Activated CD8-positive, alpha-beta T cell treated with anti-CD3 and anti-CD28 coated beads for 36 hours (primary cell): Measurements from ENCODE around the gene IGF2BP3. TPM values are rescaled to one million over a fixed set of nuclear protein-coding genes. Genes with fewer than 3 reads are reported as not detected.

Source experiments
- ATAC-seq: fragments of 200-7000 bp; cut with Tn5 transposase; one replicate; pipeline ENCODE4 v1.10.0; 2021; ENCODE audit warnings: mild to moderate bottlenecking, moderate library complexity
- CTCF ChIA-PET: fragments of 350-600 bp; sonication (Branson Sonifier 250); formaldehyde crosslinking; loops from one replicate; lab custom pipeline; 2021; ENCODE audit warnings: antibody characterized with exemption; lab: Charles Lee
- POLR2A ChIA-PET: fragments of 350-600 bp; sonication (Branson Sonifier 250); formaldehyde crosslinking; loops from one replicate; lab custom pipeline; 2021; ENCODE audit warnings: antibody characterized with exemption; lab: Charles Lee
- DNase-seq: peaks from one replicate; pipeline ENCODE4 v3.0.0-alpha.2; 2020
- H3K27ac Mint-ChIP-seq: one replicate; pipeline ENCODE4 v1.8.0; 2021; ENCODE audit warnings: mild to moderate bottlenecking, mixed read lengths
- H3K27me3 Mint-ChIP-seq: one replicate; pipeline ENCODE4 v1.8.0; 2021; ENCODE audit warnings: mixed read lengths
- H3K36me3 Mint-ChIP-seq: one replicate; pipeline ENCODE4 v1.8.0; 2021; ENCODE audit warnings: low read depth, mixed read lengths
- H3K4me1 Mint-ChIP-seq: one replicate; pipeline ENCODE4 v1.8.0; 2021; ENCODE audit warnings: low read depth, mixed read lengths
- H3K4me3 Mint-ChIP-seq: one replicate; pipeline ENCODE4 v1.8.0; 2021; ENCODE audit warnings: mild to moderate bottlenecking, moderate library complexity, mixed read lengths
- H3K9me3 Mint-ChIP-seq: one replicate; pipeline ENCODE4 v1.8.0; 2021; ENCODE audit warnings: mixed read lengths
- CTCF ChIP-seq: fragments of 200-600 bp; IDR thresholded peaks from one replicate; pipeline ENCODE4 v1.8.0; 2022; ENCODE audit warnings: antibody characterized with exemption, mild to moderate bottlenecking
- intact Hi-C: fragments of 100-400 bp; cut with micrococcal nuclease; formaldehyde crosslinking; loops from one replicate; pipeline ENCODE4 v1.10.0; 2022
- total RNA-seq, 2 experiments: library from RNA; stranded (reverse); gene quantifications; one replicate each; pipeline ENCODE4 v1.2.3, GENCODE V29; 2021

Gene IGF2BP3
- total RNA-seq, 2 experiments from 2014 or later: 0.61 to 1.1 TPM

GRCh38 chr7:23358152-23358674, 112.1 kb downstream of the IGF2BP3 start:
- CTCF ChIA-PET: interaction anchor here (0.6 to 2.3 kb wide), 45 partner anchors 9 to 191 kb away, joined by 3 to 55 read pairs (median 5); no protein-coding TSS in a partner anchor
- H3K4me1 Mint-ChIP-seq: peaks cover 15% of the 10 kb centered on the region
- peaks cover 2% of the 10 kb centered on the region for H3K36me3 Mint-ChIP-seq

GRCh38 chr7:23357190-23358093, 112.8 kb downstream of the IGF2BP3 start:
- TF ChIP-seq CTCF: peak; percentile 75
- peaks cover 3% of the 10 kb centered on the region for H3K9me3 Mint-ChIP-seq
- ATAC-seq (peak; percentile 52), DNase-seq (no peak)
- no peak overlapping the region for H3K4me3 Mint-ChIP-seq
- H3K4me1 Mint-ChIP-seq: peaks cover 18% of the 10 kb centered on the region
- H3K27me3 Mint-ChIP-seq: peaks cover 12% of the 10 kb centered on the region
- no peak overlapping the region for H3K27ac Mint-ChIP-seq
- POLR2A ChIA-PET: interaction anchor here (0.9 to 1.3 kb wide), 3 partner anchors 16 to 84 kb away, joined by 3 to 5 read pairs (median 4); partner anchors contain the start of gene MALSU1
- H3K36me3 Mint-ChIP-seq: peaks cover 2% of the 10 kb centered on the region
- intact Hi-C loops: loop anchor here (2.0 to 10.0 kb wide), 4 partner anchors 15 to 177 kb away; partner anchors contain the start of gene TRA2A
- CTCF ChIA-PET: interaction anchor here (0.6 to 2.3 kb wide), 45 partner anchors 8 to 192 kb away, joined by 3 to 55 read pairs (median 5); no protein-coding TSS in a partner anchor

More at GRCh38 chr7:23358152-23358674, 112.1 kb downstream of the IGF2BP3 start:
- intact Hi-C loops: loop anchor here (10.0 kb wide), 1 partner anchor 177 kb away; the partner anchor contains the start of gene TRA2A
- ATAC-seq: no peak
- H3K27ac Mint-ChIP-seq: no peak overlapping the region
- no peak for DNase-seq
- H3K9me3 Mint-ChIP-seq: peaks cover 3% of the 10 kb centered on the region
- H3K4me3 Mint-ChIP-seq: no peak overlapping the region
- POLR2A ChIA-PET: interaction anchor here (0.9 to 1.3 kb wide), 3 partner anchors 15 to 85 kb away, joined by 3 to 5 read pairs (median 4); partner anchors contain the start of gene MALSU1
- peaks cover 12% of the 10 kb centered on the region for H3K27me3 Mint-ChIP-seq
- TF ChIP-seq CTCF: no peak

- peak; percentile 19 for DNase-seq
- Mint-ChIP-seq H3K36me3 (peaks cover 2% of the 10 kb centered on the region), H3K27ac (no peak overlapping the region), H3K9me3 (peaks cover 3% of the 10 kb centered on the region), H3K27me3 (peaks cover 12% of the 10 kb centered on the region), H3K4me3 (no peak overlapping the region), H3K4me1 (peaks cover 20% of the 10 kb centered on the region)
- ATAC-seq: peak; percentile 84
- POLR2A ChIA-PET: no interaction called here
- intact Hi-C loops: loop anchor here (2.0 to 10.0 kb wide), 4 partner anchors 16 to 178 kb away; partner anchors contain the start of gene TRA2A
- no peak for TF ChIP-seq CTCF
- CTCF ChIA-PET: interaction anchor here (1.1 kb wide), 1 partner anchor 190 kb away, joined by 6 read pairs; no protein-coding TSS in a partner anchor
Measured at GRCh38 chr7:23356726-23357125, 113.6 kb downstream of the IGF2BP3 start.

GRCh38 chr7:23356168-23356567, 114.1 kb downstream of the IGF2BP3 start:
- Mint-ChIP-seq H3K4me3 (no peak overlapping the region), H3K27ac (no peak overlapping the region), H3K4me1 (peaks cover 25% of the 10 kb centered on the region), H3K9me3 (peaks cover 3% of the 10 kb centered on the region), H3K27me3 (peaks cover 12% of the 10 kb centered on the region), H3K36me3 (peaks cover 2% of the 10 kb centered on the region)
- DNase-seq (no peak), ATAC-seq (no peak)
- intact Hi-C loops: loop anchor here (2.0 to 10.0 kb wide), 4 partner anchors 17 to 179 kb away; partner anchors contain the start of gene TRA2A
- ChIA-PET CTCF (interaction anchor here (0.7 to 1.2 kb wide), 4 partner anchors 9 to 190 kb away, joined by 3 to 6 read pairs (median 3); no protein-coding TSS in a partner anchor), POLR2A (interaction anchor here (0.6 kb wide), 1 partner anchor 269 kb away, joined by 3 read pairs; no protein-coding TSS in a partner anchor)
- no peak for TF ChIP-seq CTCF
